ENCODE data around the gene ATP8B3.

ATP8B3 gene

GRCh38 chr19:1751367-1752008 lies 60.6 kb downstream of the ATP8B3 start:
- TF ChIP-seq CTCF (conservative IDR thresholded peaks at IDR 0.05; ENCODE audit: low read depth, low read length), result no peak
- no peak overlapping the region for H3K4me3 ChIP-seq (ENCODE audit: low read length)
- DNase-seq (ENCODE audit: low read depth), result no peak

GRCh38 chr19:1750343-1751021 lies 61.6 kb downstream of the ATP8B3 start:
- no peak for DNase-seq (ENCODE audit: low read depth)
- no peak overlapping the region for H3K4me3 ChIP-seq (ENCODE audit: low read length)
- TF ChIP-seq CTCF (conservative IDR thresholded peaks at IDR 0.05; ENCODE audit: low read depth, low read length), result no peak

- DNase-seq (ENCODE audit: low read depth), result no peak
- TF ChIP-seq CTCF (conservative IDR thresholded peaks at IDR 0.05; ENCODE audit: low read depth, low read length), result no peak
- H3K4me3 ChIP-seq (ENCODE audit: low read length), result no peak overlapping the region
Observed at GRCh38 chr19:1749373-1750342, 62.4 kb downstream of the ATP8B3 start.

GRCh38 chr19:1748873-1749341 lies 63.2 kb downstream of the ATP8B3 start:
- no peak for DNase-seq (ENCODE audit: low read depth)
- no peak for TF ChIP-seq CTCF (conservative IDR thresholded peaks at IDR 0.05; ENCODE audit: low read depth, low read length)
- H3K4me3 ChIP-seq (ENCODE audit: low read length), result no peak overlapping the region

- TF ChIP-seq CTCF (conservative IDR thresholded peaks at IDR 0.05; ENCODE audit: low read depth, low read length), result no peak
- DNase-seq (ENCODE audit: low read depth), result no peak
- no peak overlapping the region for H3K4me3 ChIP-seq (ENCODE audit: low read length)
Observed at GRCh38 chr19:1748115-1748872, 63.8 kb downstream of the ATP8B3 start.

- H3K4me3 ChIP-seq (ENCODE audit: low read length), result no peak overlapping the region
- peak; percentile 30 for DNase-seq (ENCODE audit: low read depth)
- no peak for TF ChIP-seq CTCF (conservative IDR thresholded peaks at IDR 0.05; ENCODE audit: low read depth, low read length)
Observed at GRCh38 chr19:1747285-1748114, 64.6 kb downstream of the ATP8B3 start.
